NB4 (cell line): ENCODE data around the gene UGT2B10.

Source experiments
- DNase-seq: peaks from one replicate; pipeline ENCODE4 v3.0.0; 2010; ENCODE audit warnings: low read depth
- H3K4me3 ChIP-seq: one replicate; pipeline ENCODE4 v1.5.1; 2011; ENCODE audit warnings: mild to moderate bottlenecking, low read depth, low read length, moderate library complexity
- MYC ChIP-seq: IDR thresholded peaks from 2 replicates; pipeline ENCODE4 v1.6.1; 2011; ENCODE audit warnings: low read depth, low read length
- POLR2A ChIP-seq: IDR thresholded peaks from 2 replicates; pipeline ENCODE4 v1.6.1; 2011; ENCODE audit warnings: mild to moderate bottlenecking; ENCODE audit not compliant: insufficient read length; ENCODE audit errors: extremely low read depth
- TF ChIP-seq, protein P1 (sequence below): IDR thresholded peaks from 2 replicates; pipeline ENCODE4 v1.6.1; 2011; ENCODE audit warnings: low read depth, low read length
- TF ChIP-seq, protein P2 (sequence below): IDR thresholded peaks from one replicate; pipeline ENCODE4 v1.5.1; 2012; ENCODE audit warnings: low read depth, low read length

Gene UGT2B10

DNA sequence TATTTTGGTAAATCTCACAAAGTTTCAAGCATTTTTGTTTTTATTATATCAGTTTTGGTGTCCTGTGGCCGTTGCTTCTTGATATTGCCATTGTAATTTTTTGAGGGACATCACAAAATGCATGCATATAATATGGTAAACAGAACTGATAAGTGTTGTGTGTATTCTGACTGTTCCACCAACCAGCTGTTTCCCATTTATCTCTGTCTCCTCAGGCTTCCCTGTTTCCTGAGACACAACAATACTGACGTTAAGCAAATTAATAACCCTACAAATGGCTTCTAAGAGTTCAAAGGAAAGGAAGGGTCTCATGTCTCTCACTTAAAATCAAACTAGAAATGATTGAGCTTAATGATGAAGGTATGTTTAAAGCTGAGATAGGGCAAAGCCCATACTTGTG lies 40.0 kb downstream of the UGT2B10 start:
- TF ChIP-seq POLR2A (no peak), MYC (no peak)
- TF ChIP-seq, protein P1, sequence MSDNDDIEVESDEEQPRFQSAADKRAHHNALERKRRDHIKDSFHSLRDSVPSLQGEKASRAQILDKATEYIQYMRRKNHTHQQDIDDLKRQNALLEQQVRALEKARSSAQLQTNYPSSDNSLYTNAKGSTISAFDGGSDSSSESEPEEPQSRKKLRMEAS = no peak
- TF ChIP-seq, protein P2, sequence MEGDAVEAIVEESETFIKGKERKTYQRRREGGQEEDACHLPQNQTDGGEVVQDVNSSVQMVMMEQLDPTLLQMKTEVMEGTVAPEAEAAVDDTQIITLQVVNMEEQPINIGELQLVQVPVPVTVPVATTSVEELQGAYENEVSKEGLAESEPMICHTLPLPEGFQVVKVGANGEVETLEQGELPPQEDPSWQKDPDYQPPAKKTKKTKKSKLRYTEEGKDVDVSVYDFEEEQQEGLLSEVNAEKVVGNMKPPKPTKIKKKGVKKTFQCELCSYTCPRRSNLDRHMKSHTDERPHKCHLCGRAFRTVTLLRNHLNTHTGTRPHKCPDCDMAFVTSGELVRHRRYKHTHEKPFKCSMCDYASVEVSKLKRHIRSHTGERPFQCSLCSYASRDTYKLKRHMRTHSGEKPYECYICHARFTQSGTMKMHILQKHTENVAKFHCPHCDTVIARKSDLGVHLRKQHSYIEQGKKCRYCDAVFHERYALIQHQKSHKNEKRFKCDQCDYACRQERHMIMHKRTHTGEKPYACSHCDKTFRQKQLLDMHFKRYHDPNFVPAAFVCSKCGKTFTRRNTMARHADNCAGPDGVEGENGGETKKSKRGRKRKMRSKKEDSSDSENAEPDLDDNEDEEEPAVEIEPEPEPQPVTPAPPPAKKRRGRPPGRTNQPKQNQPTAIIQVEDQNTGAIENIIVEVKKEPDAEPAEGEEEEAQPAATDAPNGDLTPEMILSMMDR = no peak

DNA sequence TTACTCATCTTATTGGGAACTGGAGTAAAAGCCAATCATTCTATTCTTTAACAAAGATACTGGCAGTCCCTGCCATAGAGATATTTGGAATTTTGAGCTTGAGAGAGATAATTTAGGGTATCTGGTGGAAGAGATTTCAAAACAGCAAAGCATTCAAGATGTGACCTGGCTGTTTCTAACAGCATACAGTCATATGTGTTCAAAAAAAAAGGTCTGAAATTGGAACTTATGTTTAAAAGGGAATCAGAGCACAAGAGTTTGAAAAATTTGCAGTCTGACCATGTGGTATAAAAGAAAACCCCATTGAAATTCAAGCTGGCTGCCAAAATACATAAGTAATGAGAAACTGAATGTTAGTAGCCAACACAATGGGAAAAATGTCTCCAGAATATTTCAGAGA lies 42.2 kb downstream of the UGT2B10 start:
- no peak overlapping the region for H3K4me3 ChIP-seq
- no peak for DNase-seq
- no peak for TF ChIP-seq MYC
- TF ChIP-seq, protein P2 = no peak
- TF ChIP-seq, protein P1 = no peak
- no peak for TF ChIP-seq POLR2A

More for the DNA sequence above, 40.0 kb downstream of the UGT2B10 start:
- no peak overlapping the region for H3K4me3 ChIP-seq
- no peak for DNase-seq

DNA sequence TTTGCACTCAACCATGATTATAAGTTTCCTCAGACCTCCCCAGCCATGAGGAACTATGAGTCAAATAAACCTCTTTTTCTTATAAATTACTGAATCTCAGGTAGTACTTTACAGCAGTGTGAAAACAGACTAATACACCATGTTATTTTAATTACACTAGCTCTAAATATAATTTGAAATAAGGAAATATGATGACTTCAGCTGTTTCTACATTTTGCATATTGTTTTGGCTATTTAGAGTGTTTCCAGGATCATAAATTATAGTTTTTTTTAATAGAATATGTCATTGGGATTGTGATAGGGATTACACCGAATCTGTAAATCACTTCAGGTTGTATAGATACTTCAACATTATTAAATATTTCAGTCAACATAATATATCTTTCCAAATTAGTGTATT lies 43.9 kb downstream of the UGT2B10 start:
- DNase-seq = no peak
- H3K4me3 ChIP-seq = no peak overlapping the region
- TF ChIP-seq, protein P1 = no peak
- TF ChIP-seq, protein P2 = no peak
- TF ChIP-seq POLR2A = no peak
- no peak for TF ChIP-seq MYC

DNA sequence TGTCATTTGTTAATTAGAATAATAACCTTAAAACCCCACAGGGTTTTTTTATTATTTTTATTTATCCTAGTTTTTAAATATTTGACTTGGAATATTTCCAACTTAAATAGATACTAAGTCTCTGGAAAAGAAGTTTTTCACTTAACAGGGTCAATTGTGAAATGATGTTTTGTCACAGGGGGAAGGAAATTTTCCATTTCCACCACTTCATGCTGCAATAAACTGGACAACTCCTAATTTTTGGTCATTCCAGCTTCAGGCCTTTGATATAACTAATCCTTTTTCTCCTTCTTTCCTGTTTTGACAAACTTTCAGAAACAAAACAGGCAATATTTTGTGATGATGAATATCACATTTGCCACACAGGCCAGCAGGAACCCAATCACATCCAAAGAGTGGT lies 45.3 kb downstream of the UGT2B10 start:
- H3K4me3 ChIP-seq = no peak overlapping the region
- TF ChIP-seq, protein P1 = no peak
- TF ChIP-seq, protein P2 = no peak
- no peak for TF ChIP-seq POLR2A
- no peak for TF ChIP-seq MYC
- DNase-seq = no peak

DNA sequence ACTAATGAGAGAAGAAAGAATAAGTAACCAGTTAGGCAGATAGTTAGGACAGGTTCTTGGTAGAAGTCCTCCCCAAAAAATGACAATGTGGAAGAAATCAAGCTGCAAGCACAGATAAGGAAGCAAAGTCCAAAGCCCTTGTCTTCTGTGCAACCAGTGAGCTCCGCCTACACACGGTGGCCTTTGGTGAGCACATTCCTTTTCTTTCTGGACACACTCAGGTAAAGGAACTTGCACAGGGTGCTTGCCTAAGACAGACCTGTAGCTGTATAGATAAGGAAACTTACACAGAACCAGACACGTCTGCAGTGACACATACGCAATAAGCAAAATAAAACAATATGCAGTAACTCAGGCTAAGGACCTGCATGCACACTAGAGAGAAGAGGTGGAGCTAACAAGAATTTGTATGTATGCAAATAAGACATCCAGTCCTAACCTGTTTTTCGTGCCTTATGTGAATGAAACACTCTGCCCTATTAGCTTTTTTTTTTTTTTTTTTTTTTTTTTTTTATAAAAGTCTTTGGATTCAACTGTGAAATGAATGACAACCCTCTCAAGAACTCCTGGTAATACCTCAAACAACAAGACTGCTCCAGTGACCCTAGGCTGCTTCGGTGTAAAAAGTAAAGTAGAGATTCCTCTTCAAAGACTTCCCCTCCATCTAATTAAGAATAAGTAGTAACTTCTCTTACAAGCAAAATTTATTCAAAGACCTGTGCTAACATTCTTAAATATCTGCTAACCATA lies 48.8 kb downstream of the UGT2B10 start:
- TF ChIP-seq, protein P2 = no peak
- TF ChIP-seq, protein P1 = no peak
- no peak for TF ChIP-seq MYC
- TF ChIP-seq POLR2A = no peak
- no peak overlapping the region for H3K4me3 ChIP-seq
- DNase-seq = peak; percentile 2
